HL-60 (cell line): ENCODE results near the gene CFAP97D2.
"Not testable (repeated sequence)": the region's sequence is repeated elsewhere in the genome, so short reads cannot be mapped to it uniquely, and the experiment has no call there.

ENCODE experiments used
- DNase-seq, 2 experiments: peaks; one replicate each; pipeline ENCODE4 v3.0.0-alpha.2; 2010 to 2020; ENCODE audit warnings: low read depth in 1 of 2, low spot score in 1 of 2
- H3K27ac ChIP-seq: fragments of 250-450 bp; sonication (Bioruptor Pico); replicated peaks from 2 replicates; pipeline ENCODE4 v1.5.1; 2020; ENCODE audit warnings: mild to moderate bottlenecking, moderate library complexity
- H3K27me3 ChIP-seq: fragments of 250-450 bp; sonication (Bioruptor Pico); 2 replicates; pipeline ENCODE4 v1.5.1; 2021; ENCODE audit warnings: mild to moderate bottlenecking, moderate library complexity; ENCODE audit not compliant: insufficient read depth, poor library complexity, severe bottlenecking
- H3K4me3 ChIP-seq: replicated peaks from 2 replicates; pipeline ENCODE4 v1.5.1; 2011; ENCODE audit warnings: mild to moderate bottlenecking, control low read depth, low read length; ENCODE audit not compliant: insufficient read depth
- GABPA ChIP-seq: IDR thresholded peaks from 2 replicates; pipeline ENCODE4 v1.6.1; 2012; ENCODE audit warnings: low read depth
- POLR2AphosphoS5 ChIP-seq: IDR thresholded peaks from 2 replicates; pipeline ENCODE4 v1.6.1; 2012; ENCODE audit warnings: low read depth
- SPI1 ChIP-seq: IDR thresholded peaks from 2 replicates; pipeline ENCODE4 v1.6.1; 2012; ENCODE audit warnings: low read depth, mild to moderate bottlenecking, borderline replicate concordance
- TF ChIP-seq, protein P1 (sequence below): IDR thresholded peaks from 2 replicates; pipeline ENCODE4 v1.6.1; 2012; ENCODE audit warnings: low read depth; ENCODE audit not compliant: insufficient replicate concordance
- TF ChIP-seq, protein P2 (sequence below): IDR thresholded peaks from one replicate; pipeline ENCODE4 v1.5.1; 2011; ENCODE audit warnings: low read length, control low read depth, inconsistent platforms; ENCODE audit not compliant: insufficient read depth

CFAP97D2 gene

DNA sequence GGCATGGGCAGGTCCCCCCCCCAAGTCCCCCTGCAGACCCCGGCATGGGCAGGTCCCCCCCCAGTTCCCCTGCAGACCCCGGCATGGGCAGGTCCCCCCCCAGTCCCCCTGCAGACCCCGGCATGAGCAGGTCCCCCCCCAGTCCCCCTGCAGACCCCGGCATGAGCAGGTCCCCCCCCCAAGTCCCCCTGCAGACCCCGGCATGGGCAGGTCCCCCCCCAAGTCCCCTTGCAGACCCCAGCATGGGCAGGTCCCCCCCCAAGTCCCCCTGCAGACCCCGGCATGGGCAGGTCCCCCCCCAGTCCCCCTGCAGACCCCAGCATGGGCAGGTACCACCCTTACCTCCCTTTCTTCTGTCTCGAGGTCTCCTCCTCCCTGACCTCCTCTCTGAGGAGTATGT lies 45.5 kb upstream of the CFAP97D2 start:
- DNase-seq, H3K4me3 ChIP-seq, H3K27ac ChIP-seq, H3K27me3 ChIP-seq: not testable (repeated sequence)

GRCh38 chr13:114134111-114134943 lies 44.7 kb upstream of the CFAP97D2 start:
- H3K27ac ChIP-seq = no peak overlapping the region
- no peak for TF ChIP-seq GABPA
- TF ChIP-seq SPI1 = peak; percentile 72; the same call in 1 of the 2 replicates
- peak in 1 of 2 experiments; percentile 41 for DNase-seq

DNA sequence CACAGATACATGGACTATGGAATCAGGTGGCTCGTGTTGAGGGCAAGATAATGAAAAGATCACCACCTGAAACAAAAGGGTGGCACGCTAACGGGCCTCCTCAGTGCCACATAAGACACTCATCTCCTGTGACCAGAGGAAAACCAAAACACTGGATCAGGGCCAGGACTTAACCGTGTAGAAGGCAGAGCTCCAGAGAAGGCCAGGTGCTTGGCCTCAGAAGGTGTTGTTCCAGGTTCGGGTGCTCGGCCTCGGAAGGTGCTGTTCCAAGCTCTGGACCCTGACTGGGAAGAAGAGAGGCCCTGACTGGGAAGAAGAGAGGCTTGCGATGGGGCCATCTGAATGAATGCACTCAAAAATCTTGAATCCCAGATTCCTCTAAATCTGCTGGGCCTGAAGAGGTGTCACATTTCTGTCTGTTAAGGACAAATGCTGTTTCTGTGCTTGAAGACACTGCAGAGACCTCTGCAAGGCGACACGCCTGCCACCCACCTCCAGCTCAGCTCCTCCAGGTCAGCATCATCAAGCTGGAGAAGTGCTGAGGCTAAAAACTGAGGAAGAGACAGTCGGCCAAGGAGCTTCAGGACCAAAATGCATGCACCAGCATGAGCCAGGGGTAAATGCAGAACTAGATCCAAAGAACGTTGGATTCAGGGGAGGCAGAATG lies 44.0 kb upstream of the CFAP97D2 start:
- no peak overlapping the region for H3K27ac ChIP-seq
- no peak for DNase-seq
- TF ChIP-seq POLR2AphosphoS5 (no peak), GABPA (no peak), SPI1 (no peak)
- TF ChIP-seq, protein P1, sequence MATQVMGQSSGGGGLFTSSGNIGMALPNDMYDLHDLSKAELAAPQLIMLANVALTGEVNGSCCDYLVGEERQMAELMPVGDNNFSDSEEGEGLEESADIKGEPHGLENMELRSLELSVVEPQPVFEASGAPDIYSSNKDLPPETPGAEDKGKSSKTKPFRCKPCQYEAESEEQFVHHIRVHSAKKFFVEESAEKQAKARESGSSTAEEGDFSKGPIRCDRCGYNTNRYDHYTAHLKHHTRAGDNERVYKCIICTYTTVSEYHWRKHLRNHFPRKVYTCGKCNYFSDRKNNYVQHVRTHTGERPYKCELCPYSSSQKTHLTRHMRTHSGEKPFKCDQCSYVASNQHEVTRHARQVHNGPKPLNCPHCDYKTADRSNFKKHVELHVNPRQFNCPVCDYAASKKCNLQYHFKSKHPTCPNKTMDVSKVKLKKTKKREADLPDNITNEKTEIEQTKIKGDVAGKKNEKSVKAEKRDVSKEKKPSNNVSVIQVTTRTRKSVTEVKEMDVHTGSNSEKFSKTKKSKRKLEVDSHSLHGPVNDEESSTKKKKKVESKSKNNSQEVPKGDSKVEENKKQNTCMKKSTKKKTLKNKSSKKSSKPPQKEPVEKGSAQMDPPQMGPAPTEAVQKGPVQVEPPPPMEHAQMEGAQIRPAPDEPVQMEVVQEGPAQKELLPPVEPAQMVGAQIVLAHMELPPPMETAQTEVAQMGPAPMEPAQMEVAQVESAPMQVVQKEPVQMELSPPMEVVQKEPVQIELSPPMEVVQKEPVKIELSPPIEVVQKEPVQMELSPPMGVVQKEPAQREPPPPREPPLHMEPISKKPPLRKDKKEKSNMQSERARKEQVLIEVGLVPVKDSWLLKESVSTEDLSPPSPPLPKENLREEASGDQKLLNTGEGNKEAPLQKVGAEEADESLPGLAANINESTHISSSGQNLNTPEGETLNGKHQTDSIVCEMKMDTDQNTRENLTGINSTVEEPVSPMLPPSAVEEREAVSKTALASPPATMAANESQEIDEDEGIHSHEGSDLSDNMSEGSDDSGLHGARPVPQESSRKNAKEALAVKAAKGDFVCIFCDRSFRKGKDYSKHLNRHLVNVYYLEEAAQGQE = no peak
- TF ChIP-seq, protein P2, sequence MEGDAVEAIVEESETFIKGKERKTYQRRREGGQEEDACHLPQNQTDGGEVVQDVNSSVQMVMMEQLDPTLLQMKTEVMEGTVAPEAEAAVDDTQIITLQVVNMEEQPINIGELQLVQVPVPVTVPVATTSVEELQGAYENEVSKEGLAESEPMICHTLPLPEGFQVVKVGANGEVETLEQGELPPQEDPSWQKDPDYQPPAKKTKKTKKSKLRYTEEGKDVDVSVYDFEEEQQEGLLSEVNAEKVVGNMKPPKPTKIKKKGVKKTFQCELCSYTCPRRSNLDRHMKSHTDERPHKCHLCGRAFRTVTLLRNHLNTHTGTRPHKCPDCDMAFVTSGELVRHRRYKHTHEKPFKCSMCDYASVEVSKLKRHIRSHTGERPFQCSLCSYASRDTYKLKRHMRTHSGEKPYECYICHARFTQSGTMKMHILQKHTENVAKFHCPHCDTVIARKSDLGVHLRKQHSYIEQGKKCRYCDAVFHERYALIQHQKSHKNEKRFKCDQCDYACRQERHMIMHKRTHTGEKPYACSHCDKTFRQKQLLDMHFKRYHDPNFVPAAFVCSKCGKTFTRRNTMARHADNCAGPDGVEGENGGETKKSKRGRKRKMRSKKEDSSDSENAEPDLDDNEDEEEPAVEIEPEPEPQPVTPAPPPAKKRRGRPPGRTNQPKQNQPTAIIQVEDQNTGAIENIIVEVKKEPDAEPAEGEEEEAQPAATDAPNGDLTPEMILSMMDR = no peak

More at GRCh38 chr13:114134111-114134943, 44.7 kb upstream of the CFAP97D2 start:
- H3K4me3 ChIP-seq = no peak overlapping the region
- no peaks in the 10 kb centered on the region for H3K27me3 ChIP-seq

GRCh38 chr13:114135731-114136171 lies 43.3 kb upstream of the CFAP97D2 start:
- DNase-seq = no peak
- Histone ChIP-seq H3K27ac (no peak overlapping the region), H3K4me3 (no peak overlapping the region), H3K27me3 (no peaks in the 10 kb centered on the region)
- TF ChIP-seq, protein P1 = no peak
- TF ChIP-seq SPI1 = no peak

More for the DNA sequence above, 44.0 kb upstream of the CFAP97D2 start:
- no peaks in the 10 kb centered on the region for H3K27me3 ChIP-seq
- H3K4me3 ChIP-seq = no peak overlapping the region

DNA sequence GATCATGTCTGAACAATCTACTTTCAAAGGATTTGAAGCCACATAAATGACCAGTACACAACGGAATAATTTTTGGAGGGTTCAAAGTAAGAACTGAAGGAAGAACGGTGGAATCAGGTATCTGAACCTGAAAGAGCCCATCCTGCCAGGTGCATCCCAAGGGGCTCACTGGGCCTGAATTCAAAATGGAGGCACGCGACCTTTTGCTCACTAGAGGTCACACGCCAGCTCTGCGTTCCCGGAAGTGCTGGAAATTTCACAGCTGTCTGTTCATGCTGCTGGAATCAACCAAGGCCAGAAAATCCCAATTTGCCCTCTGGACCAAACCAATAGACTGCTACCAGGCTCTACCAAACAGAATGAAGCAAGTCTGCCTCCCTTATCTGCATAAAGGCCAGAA lies 42.5 kb upstream of the CFAP97D2 start:
- Histone ChIP-seq H3K27ac (no peak overlapping the region), H3K4me3 (no peak overlapping the region), H3K27me3 (no peaks in the 10 kb centered on the region)
- TF ChIP-seq SPI1 = no peak
- TF ChIP-seq, protein P1 = no peak
- no peak for DNase-seq
